GM18861 (cell line): Measurements from ENCODE around the gene OR13G1.
"Not testable (repeated sequence)": the region's sequence is repeated elsewhere in the genome, so short reads cannot be mapped to it uniquely, and the experiment has no call there.

Source experiments
- ATAC-seq: cut with Tn5 transposase; IDR thresholded peaks from one replicate; pipeline ENCODE4 v1.9.1; 2021; ENCODE audit not compliant: unreplicated experiment

The OR13G1 gene

GRCh38 chr1:247679639-247680038, at the start of gene OR13G1:
Gene OR13G1 (minus strand): TSS chr1:247679739. CDS start chr1:247673041, 6,698 bp downstream.
- no peak for ATAC-seq

GRCh38 chr1:247721222-247721621, 41.7 kb upstream of the OR13G1 start:
- no peak for ATAC-seq

GRCh38 chr1:247716546-247716945, 37.0 kb upstream of the OR13G1 start, which contains the start of gene OR6F1:
Gene OR6F1 (minus strand): TSS chr1:247716646. CDS start chr1:247712755, 3,891 bp downstream.
- ATAC-seq: no peak

GRCh38 chr1:247713753-247714152, 34.2 kb upstream of the OR13G1 start:
- no peak for ATAC-seq

- ATAC-seq: not testable (repeated sequence)
These were observed 31.1 kb upstream of the OR13G1 start for GRCh38 chr1:247710681-247711080.

- no peak for ATAC-seq
These were observed 21.8 kb upstream of the OR13G1 start for GRCh38 chr1:247701338-247701737.

- peak; percentile 92 for ATAC-seq
These were observed 1.9 kb upstream of the OR13G1 start for GRCh38 chr1:247681288-247681897.

GRCh38 chr1:247680171-247680570, 632 bp upstream of the OR13G1 start:
- no peak for ATAC-seq

- no peak for ATAC-seq
These were observed 10.3 kb downstream of the OR13G1 start for GRCh38 chr1:247669225-247669624.

GRCh38 chr1:247656221-247656875, 23.2 kb downstream of the OR13G1 start:
- ATAC-seq: no peak

GRCh38 chr1:247653040-247653439, 26.5 kb downstream of the OR13G1 start:
- no peak for ATAC-seq

GRCh38 chr1:247647864-247648263, 31.7 kb downstream of the OR13G1 start:
- ATAC-seq: no peak

- ATAC-seq: no peak
These were observed 32.7 kb downstream of the OR13G1 start for GRCh38 chr1:247646867-247647266.

- no peak for ATAC-seq
These were observed 36.8 kb downstream of the OR13G1 start for GRCh38 chr1:247642742-247643141.

- ATAC-seq: no peak
These were observed 40.1 kb downstream of the OR13G1 start for GRCh38 chr1:247639381-247639981.

GRCh38 chr1:247638781-247639180, 40.8 kb downstream of the OR13G1 start:
- ATAC-seq: no peak

GRCh38 chr1:247638011-247638410, 41.5 kb downstream of the OR13G1 start:
- no peak for ATAC-seq

GRCh38 chr1:247627951-247628350, 51.6 kb downstream of the OR13G1 start:
- ATAC-seq: no peak
